ENCODE measurements around the gene C1orf226. TPM values are rescaled to one million over a fixed set of nuclear protein-coding genes. Genes with fewer than 3 reads are reported as not detected.

C1orf226 gene
- total and polyA plus RNA-seq, 9 of the 15 experiments (the other 6 are each of a cell fraction or from before 2014, with no cell fraction given): 0.10 to 1.4 (median 0.47) TPM

- TF ChIP-seq ZNF347 (CRISPR knock-in tag; IDR thresholded peaks at IDR 0.05; ENCODE audit: low read depth): no peak
- TF ChIP-seq CBX1 (IDR thresholded peaks at IDR 0.05; ENCODE audit: low read depth): no peak
- no peak for TF ChIP-seq FOXK1 (CRISPR knock-in tag; IDR thresholded peaks at IDR 0.05; ENCODE audit: borderline replicate concordance)
- TF ChIP-seq HDAC6 (IDR thresholded peaks at IDR 0.05; ENCODE audit: low read depth, low read length): no peak
- TF ChIP-seq ZNF699 (CRISPR knock-in tag; IDR thresholded peaks at IDR 0.05; ENCODE audit: insufficient replicate concordance): no peak
- peak; percentile 97 for TF ChIP-seq RNF2 (IDR thresholded peaks at IDR 0.05)
- no peak for TF ChIP-seq ATF4 (CRISPR knock-in tag; IDR thresholded peaks at IDR 0.05)
- peak; percentile 83; the same call in 1 of the 2 replicates for TF ChIP-seq HEY1 (CRISPR knock-in tag; IDR thresholded peaks at IDR 0.05; ENCODE audit: borderline replicate concordance)
- TF ChIP-seq CC2D1A (IDR thresholded peaks at IDR 0.05): peak; percentile 87; the same call in 1 of the 2 replicates
- no peak for TF ChIP-seq ZBTB40 (IDR thresholded peaks at IDR 0.05)
- no peak for TF ChIP-seq ZBTB40 (CRISPR knock-in tag; IDR thresholded peaks at IDR 0.05)
- TF ChIP-seq TOE1 (IDR thresholded peaks at IDR 0.05; ENCODE audit: borderline replicate concordance): peak; percentile 60
- no peak for TF ChIP-seq TOE1 (CRISPR knock-in tag; IDR thresholded peaks at IDR 0.05; ENCODE audit: borderline replicate concordance, low read depth)
- peak; percentile 81 for TF ChIP-seq PHB2 (IDR thresholded peaks at IDR 0.05; ENCODE audit: low read depth)
- TF ChIP-seq ADNP (tag; IDR thresholded peaks at IDR 0.05): no peak
- TF ChIP-seq SMAD2 (IDR thresholded peaks at IDR 0.05; ENCODE audit: low read depth, low read length): no peak
- TF ChIP-seq FOXM1 (IDR thresholded peaks at IDR 0.05; ENCODE audit: low read depth): peak; percentile 85
- no peak for TF ChIP-seq FOXM1 (CRISPR knock-in tag; IDR thresholded peaks at IDR 0.05; ENCODE audit: low read depth)
Observed at GRCh38 chr1:162372159-162373071, 9.1 kb upstream of the C1orf226 start (continued).
